ENCODE results near the gene POU6F1.
"Not testable (repeated sequence)": the region's sequence is repeated elsewhere in the genome, so short reads cannot be mapped to it uniquely, and the experiment has no call there.

Gene POU6F1

GRCh38 chr12:51217968-51218606 is at the start of gene POU6F1:
Gene POU6F1, minus strand, starts transcription at chr12:51218062. Its CDS starts 11,226 bp downstream, at chr12:51206836.
- DNase-seq (ENCODE audit: low spot score): peak; percentile 91

GRCh38 chr12:51265024-51265423 is 47.2 kb upstream of the POU6F1 start:
- DNase-seq (ENCODE audit: low spot score): no peak

GRCh38 chr12:51264297-51264696 is 46.4 kb upstream of the POU6F1 start:
- no peak for DNase-seq (ENCODE audit: low spot score)

- DNase-seq (ENCODE audit: low spot score): no peak
These were observed 45.5 kb upstream of the POU6F1 start for GRCh38 chr12:51263341-51263740.

- no peak for DNase-seq (ENCODE audit: low spot score)
These were observed 44.9 kb upstream of the POU6F1 start for GRCh38 chr12:51262758-51263177.

GRCh38 chr12:51259600-51259999 is 41.7 kb upstream of the POU6F1 start:
- not testable (repeated sequence) for DNase-seq (ENCODE audit: low spot score)

- DNase-seq (ENCODE audit: low spot score): no peak
These were observed 36.7 kb upstream of the POU6F1 start for GRCh38 chr12:51254536-51254935.

- no peak for DNase-seq (ENCODE audit: low spot score)
These were observed 35.4 kb upstream of the POU6F1 start for GRCh38 chr12:51253276-51253675.

GRCh38 chr12:51247523-51248206 is 29.8 kb upstream of the POU6F1 start:
- no peak for DNase-seq (ENCODE audit: low spot score)

GRCh38 chr12:51246254-51246853 is 28.5 kb upstream of the POU6F1 start:
- no peak for DNase-seq (ENCODE audit: low spot score)

GRCh38 chr12:51245476-51246253 is 27.8 kb upstream of the POU6F1 start:
- DNase-seq (ENCODE audit: low spot score): no peak

- no peak for DNase-seq (ENCODE audit: low spot score)
These were observed 26.4 kb upstream of the POU6F1 start for GRCh38 chr12:51244269-51244668.

GRCh38 chr12:51242876-51243275 is 25.0 kb upstream of the POU6F1 start:
- DNase-seq (ENCODE audit: low spot score): no peak

- DNase-seq (ENCODE audit: low spot score): no peak
These were observed 24.3 kb upstream of the POU6F1 start for GRCh38 chr12:51242120-51242519.

GRCh38 chr12:51240971-51241370 is 23.1 kb upstream of the POU6F1 start:
- no peak for DNase-seq (ENCODE audit: low spot score)

GRCh38 chr12:51238510-51239334 is 20.9 kb upstream of the POU6F1 start, which contains the start of gene DAZAP2:
Gene DAZAP2, plus strand, starts transcription at chr12:51238826. Its CDS starts 82 bp downstream, at chr12:51238908.
- peak; percentile 99 for DNase-seq (ENCODE audit: low spot score)

GRCh38 chr12:51238037-51238509 is 20.2 kb upstream of the POU6F1 start:
- peak; percentile 31 for DNase-seq (ENCODE audit: low spot score)

- no peak for DNase-seq (ENCODE audit: low spot score)
These were observed 16.7 kb upstream of the POU6F1 start for GRCh38 chr12:51234530-51234929.

GRCh38 chr12:51232642-51233041 is 14.8 kb upstream of the POU6F1 start:
- DNase-seq (ENCODE audit: low spot score): no peak

- no peak for DNase-seq (ENCODE audit: low spot score)
These were observed 11.4 kb upstream of the POU6F1 start for GRCh38 chr12:51229116-51229809.

- no peak for DNase-seq (ENCODE audit: low spot score)
These were observed 10.1 kb upstream of the POU6F1 start for GRCh38 chr12:51227962-51228361.

Data from germinal center (tissue), 1 donor.